Neuron (in vitro differentiated cells): Measurements from ENCODE around the gene HOXD1.

Experiments
- H2AFZ ChIP-seq: one replicate; pipeline ENCODE4 v1.6.1; 2013; ENCODE audit warnings: low read depth, mild to moderate bottlenecking, inconsistent platforms, low read length, moderate library complexity
- H3K27me3 ChIP-seq: one replicate; pipeline ENCODE4 v1.6.1; 2013; ENCODE audit warnings: low read length; ENCODE audit not compliant: insufficient read depth
- H3K36me3 ChIP-seq: one replicate; pipeline ENCODE4 v1.6.1; 2013; ENCODE audit warnings: low read length; ENCODE audit not compliant: insufficient read depth
- H3K4me1 ChIP-seq: one replicate; pipeline ENCODE4 v1.6.1; 2013; ENCODE audit warnings: low read length; ENCODE audit not compliant: insufficient read depth
- H3K4me3 ChIP-seq: 2 replicates; pipeline ENCODE4 v1.5.1; 2013; ENCODE audit warnings: mild to moderate bottlenecking, low read length, moderate library complexity
- H3K9me3 ChIP-seq: one replicate; pipeline ENCODE4 v1.6.1; 2013; ENCODE audit warnings: low read length

Gene HOXD1

GRCh38 chr2:176148751-176149421 lies 39.6 kb upstream of the HOXD1 start:
- peaks cover 93% of the 10 kb centered on the region for H3K27me3 ChIP-seq
- no peaks in the 10 kb centered on the region for H3K36me3 ChIP-seq
- no peaks in the 10 kb centered on the region for H3K9me3 ChIP-seq
- H3K4me1 ChIP-seq, result no peaks in the 10 kb centered on the region
- H3K4me3 ChIP-seq, result no peak overlapping the region
- H2AFZ ChIP-seq, result no peak overlapping the region

GRCh38 chr2:176149481-176149938 lies 39.0 kb upstream of the HOXD1 start:
- no peak overlapping the region for H2AFZ ChIP-seq
- no peak overlapping the region for H3K4me3 ChIP-seq
- H3K4me1 ChIP-seq, result no peaks in the 10 kb centered on the region
- no peaks in the 10 kb centered on the region for H3K36me3 ChIP-seq
- no peaks in the 10 kb centered on the region for H3K9me3 ChIP-seq
- H3K27me3 ChIP-seq, result peaks cover 95% of the 10 kb centered on the region

- H3K9me3 ChIP-seq, result no peaks in the 10 kb centered on the region
- no peaks in the 10 kb centered on the region for H3K36me3 ChIP-seq
- H3K4me1 ChIP-seq, result no peaks in the 10 kb centered on the region
- no peak overlapping the region for H2AFZ ChIP-seq
- H3K27me3 ChIP-seq, result peaks cover 96% of the 10 kb centered on the region
- no peak overlapping the region for H3K4me3 ChIP-seq
These were observed 38.4 kb upstream of the HOXD1 start for GRCh38 chr2:176149939-176150583.

- Histone ChIP-seq H3K36me3 (no peaks in the 10 kb centered on the region), H3K27me3 (peaks cover 96% of the 10 kb centered on the region), H3K4me3 (no peak overlapping the region), H2AFZ (no peak overlapping the region), H3K9me3 (no peaks in the 10 kb centered on the region), H3K4me1 (no peaks in the 10 kb centered on the region)
These were observed 37.7 kb upstream of the HOXD1 start for GRCh38 chr2:176150584-176151441.

- no peak within 1 kb of the TSS for H3K4me3 ChIP-seq
- no peaks in the 10 kb centered on the region for H3K9me3 ChIP-seq
- no peaks in the 10 kb centered on the region for H3K36me3 ChIP-seq
- no peaks in the 10 kb centered on the region for H3K4me1 ChIP-seq
- no peak within 1 kb of the TSS for H2AFZ ChIP-seq
- peaks cover 96% of the 10 kb centered on the region for H3K27me3 ChIP-seq
These were observed 36.8 kb upstream of the HOXD1 start, which contains the start of gene HOXD4 for GRCh38 chr2:176151442-176152287. HOXD4 (plus strand) TSS chr2:176151550; CDS start chr2:176151634, 84 bp downstream.

GRCh38 chr2:176152350-176153181 lies 35.9 kb upstream of the HOXD1 start:
- Histone ChIP-seq H3K9me3 (no peaks in the 10 kb centered on the region), H2AFZ (no peak overlapping the region), H3K4me1 (peaks cover 8% of the 10 kb centered on the region), H3K4me3 (no peak overlapping the region), H3K27me3 (peaks cover 96% of the 10 kb centered on the region), H3K36me3 (no peaks in the 10 kb centered on the region)

GRCh38 chr2:176154576-176155252 lies 33.8 kb upstream of the HOXD1 start:
- Histone ChIP-seq H3K9me3 (no peaks in the 10 kb centered on the region), H3K4me3 (no peak overlapping the region), H3K36me3 (no peaks in the 10 kb centered on the region), H3K4me1 (peaks cover 18% of the 10 kb centered on the region), H3K27me3 (peaks cover 95% of the 10 kb centered on the region), H2AFZ (no peak overlapping the region)

- H3K4me1 ChIP-seq, result peaks cover 18% of the 10 kb centered on the region
- no peak overlapping the region for H3K4me3 ChIP-seq
- peaks cover 95% of the 10 kb centered on the region for H3K27me3 ChIP-seq
- no peak overlapping the region for H2AFZ ChIP-seq
- H3K9me3 ChIP-seq, result no peaks in the 10 kb centered on the region
- H3K36me3 ChIP-seq, result no peaks in the 10 kb centered on the region
These were observed 33.0 kb upstream of the HOXD1 start for GRCh38 chr2:176155356-176156044.

- H3K36me3 ChIP-seq, result no peaks in the 10 kb centered on the region
- H3K27me3 ChIP-seq, result peaks cover 94% of the 10 kb centered on the region
- peak overlapping the region; percentile 80 for H2AFZ ChIP-seq
- peaks cover 2% of the 10 kb centered on the region for H3K9me3 ChIP-seq
- peaks cover 18% of the 10 kb centered on the region for H3K4me1 ChIP-seq
- no peak overlapping the region for H3K4me3 ChIP-seq
These were observed 32.1 kb upstream of the HOXD1 start for GRCh38 chr2:176156301-176156806.

GRCh38 chr2:176156807-176157498 lies 31.5 kb upstream of the HOXD1 start, which contains the start of gene HOXD3:
HOXD3 (plus strand) TSS chr2:176157307; CDS start chr2:176169115, 11,808 bp downstream.
- H3K4me1 ChIP-seq, result peaks cover 18% of the 10 kb centered on the region
- peak within 1 kb of the TSS; percentile 80 for H2AFZ ChIP-seq
- peak within 1 kb of the TSS; percentile 42 for H3K4me3 ChIP-seq
- no peaks in the 10 kb centered on the region for H3K36me3 ChIP-seq
- H3K27me3 ChIP-seq, result peaks cover 94% of the 10 kb centered on the region
- peaks cover 5% of the 10 kb centered on the region for H3K9me3 ChIP-seq
